Tibial nerve (tissue), 4 donors: Measurements from ENCODE around the gene BTBD2.

Experiments used
- EP300 ChIP-seq, 2 donors: sonication (generic); formaldehyde crosslinking; IDR thresholded peaks; one replicate each; pipeline ENCODE4 v1.6.1; 2017; ENCODE audit warnings: antibody characterized with exemption in 2 of 2, mild to moderate bottlenecking in 1 of 2
- POLR2A ChIP-seq, 2 donors: fragments of 450-650 bp; IDR thresholded peaks; one replicate each; pipeline ENCODE4 v1.6.1; 2017; ENCODE audit warnings: antibody characterized with exemption in 2 of 2, mild to moderate bottlenecking in 2 of 2, moderate library complexity in 2 of 2
- TF ChIP-seq, protein P1 (sequence below), 5 experiments: fragments of 200-600 bp in 3 of 5; fragments of 450-650 bp in 2 of 5; sonication (generic) in 3 of 5; IDR thresholded peaks; one replicate each; pipeline ENCODE4 v1.5.1; 2016 to 2019; ENCODE audit warnings: antibody characterized with exemption in 5 of 5, mild to moderate bottlenecking in 3 of 5, moderate library complexity in 2 of 5

GRCh38 chr19:2050991-2051772 lies 35.7 kb upstream of the BTBD2 start, which contains the start of gene MKNK2:
- TF ChIP-seq, protein P1, sequence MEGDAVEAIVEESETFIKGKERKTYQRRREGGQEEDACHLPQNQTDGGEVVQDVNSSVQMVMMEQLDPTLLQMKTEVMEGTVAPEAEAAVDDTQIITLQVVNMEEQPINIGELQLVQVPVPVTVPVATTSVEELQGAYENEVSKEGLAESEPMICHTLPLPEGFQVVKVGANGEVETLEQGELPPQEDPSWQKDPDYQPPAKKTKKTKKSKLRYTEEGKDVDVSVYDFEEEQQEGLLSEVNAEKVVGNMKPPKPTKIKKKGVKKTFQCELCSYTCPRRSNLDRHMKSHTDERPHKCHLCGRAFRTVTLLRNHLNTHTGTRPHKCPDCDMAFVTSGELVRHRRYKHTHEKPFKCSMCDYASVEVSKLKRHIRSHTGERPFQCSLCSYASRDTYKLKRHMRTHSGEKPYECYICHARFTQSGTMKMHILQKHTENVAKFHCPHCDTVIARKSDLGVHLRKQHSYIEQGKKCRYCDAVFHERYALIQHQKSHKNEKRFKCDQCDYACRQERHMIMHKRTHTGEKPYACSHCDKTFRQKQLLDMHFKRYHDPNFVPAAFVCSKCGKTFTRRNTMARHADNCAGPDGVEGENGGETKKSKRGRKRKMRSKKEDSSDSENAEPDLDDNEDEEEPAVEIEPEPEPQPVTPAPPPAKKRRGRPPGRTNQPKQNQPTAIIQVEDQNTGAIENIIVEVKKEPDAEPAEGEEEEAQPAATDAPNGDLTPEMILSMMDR (IDR thresholded peaks at IDR 0.05) = peak; percentile 56 to 82 (median 79)
- peak; percentile 100 for TF ChIP-seq POLR2A (IDR thresholded peaks at IDR 0.05)
- peak; percentile 94 to 98 for TF ChIP-seq EP300 (IDR thresholded peaks at IDR 0.05)
